Left kidney (tissue), 2 donors: Measurements from ENCODE around the gene ZNF132. TPM values are rescaled to one million over a fixed set of nuclear protein-coding genes. Genes with fewer than 3 reads are reported as not detected.
A peak's percentile ranks its signal among the peaks of the same experiment; 100 is the strongest.
"Not testable (repeated sequence)": the region's sequence is repeated elsewhere in the genome, so short reads cannot be mapped to it uniquely, and the experiment has no call there.

Source experiments
- DNase-seq: peaks from one replicate; pipeline ENCODE4 v3.0.0-alpha.2; 2013
- polyA plus RNA-seq: library from polyadenylated mRNA; unstranded; fragments of 120-200 nt; gene quantifications from one replicate; pipeline ENCODE4 v1.2.1, GENCODE V29; 2013; ENCODE audit not compliant: insufficient read length

The ZNF132 gene
- polyA plus RNA-seq, 1 donor = 16.7 TPM

GRCh38 chr19:58469241-58470013, 29.5 kb upstream of the ZNF132 start:
- DNase-seq = no peak

GRCh38 chr19:58468216-58468839, 28.4 kb upstream of the ZNF132 start:
- DNase-seq = no peak

- DNase-seq = peak; percentile 98
Measured at GRCh38 chr19:58466760-58467589, 27.0 kb upstream of the ZNF132 start, which contains the start of gene ZNF324. Gene ZNF324 (plus strand): TSS chr19:58467080. CDS start chr19:58469186, 2,106 bp downstream.

- DNase-seq = no peak
Measured at GRCh38 chr19:58466089-58466759, 26.3 kb upstream of the ZNF132 start.

GRCh38 chr19:58460039-58460438, 20.1 kb upstream of the ZNF132 start:
- DNase-seq = no peak

- no peak for DNase-seq
Measured at GRCh38 chr19:58456111-58456510, 16.2 kb upstream of the ZNF132 start.

GRCh38 chr19:58455306-58455705, 15.4 kb upstream of the ZNF132 start:
- DNase-seq = no peak

GRCh38 chr19:58453743-58454142, 13.8 kb upstream of the ZNF132 start:
- no peak for DNase-seq

GRCh38 chr19:58451358-58452101, 11.6 kb upstream of the ZNF132 start, which contains the start of gene ZNF324B:
Gene ZNF324B (plus strand): TSS chr19:58451622. CDS start chr19:58453702, 2,080 bp downstream.
- DNase-seq = peak; percentile 96

- no peak for DNase-seq
Measured at GRCh38 chr19:58450856-58451357, 11.0 kb upstream of the ZNF132 start.

GRCh38 chr19:58449980-58450379, 10.0 kb upstream of the ZNF132 start:
- not testable (repeated sequence) for DNase-seq

GRCh38 chr19:58448860-58449259, 8.9 kb upstream of the ZNF132 start:
- DNase-seq = not testable (repeated sequence)

- DNase-seq = not testable (repeated sequence)
Measured at GRCh38 chr19:58442986-58443385, 3.0 kb upstream of the ZNF132 start.

GRCh38 chr19:58440556-58440955, 603 bp upstream of the ZNF132 start:
- no peak for DNase-seq

- DNase-seq = no peak
Measured at GRCh38 chr19:58434217-58434616, 5.7 kb downstream of the ZNF132 start.

- no peak for DNase-seq
Measured at GRCh38 chr19:58429745-58430144, 10.2 kb downstream of the ZNF132 start.

GRCh38 chr19:58428617-58429016, 11.3 kb downstream of the ZNF132 start:
- no peak for DNase-seq

- no peak for DNase-seq
Measured at GRCh38 chr19:58417071-58417470, 22.9 kb downstream of the ZNF132 start.

- no peak for DNase-seq
Measured at GRCh38 chr19:58416604-58417003, 23.3 kb downstream of the ZNF132 start.

- DNase-seq = no peak
Measured at GRCh38 chr19:58409010-58409790, 30.8 kb downstream of the ZNF132 start.
